ENCODE data around the gene CFAP410.

Gene CFAP410

GRCh38 chr21:44334329-44335030 is 4.7 kb downstream of the CFAP410 start:
- in situ Hi-C loops (cut with HindIII; ENCODE audit: low sequenced_read_pairs), result no loop called here
- no peak for TF ChIP-seq CTCF (IDR thresholded peaks at IDR 0.05; ENCODE audit: low read depth, low read length)
- no peak overlapping the region for H3K4me3 ChIP-seq (ENCODE audit: low read depth, low read length)
- no peak for DNase-seq (ENCODE audit: low read depth, low spot score)

- H3K4me3 ChIP-seq (ENCODE audit: low read depth, low read length), result no peak overlapping the region
- no peak for DNase-seq (ENCODE audit: low read depth, low spot score)
- in situ Hi-C loops (cut with HindIII; ENCODE audit: low sequenced_read_pairs), result no loop called here
- no peak for TF ChIP-seq CTCF (IDR thresholded peaks at IDR 0.05; ENCODE audit: low read depth, low read length)
These were observed 5.5 kb downstream of the CFAP410 start for GRCh38 chr21:44333509-44334328.

- TF ChIP-seq CTCF (IDR thresholded peaks at IDR 0.05; ENCODE audit: low read depth, low read length), result no peak
- DNase-seq (ENCODE audit: low read depth, low spot score), result no peak
- no peak overlapping the region for H3K4me3 ChIP-seq (ENCODE audit: low read depth, low read length)
- in situ Hi-C loops (cut with HindIII; ENCODE audit: low sequenced_read_pairs), result no loop called here
These were observed 6.2 kb downstream of the CFAP410 start for GRCh38 chr21:44332965-44333364.

GRCh38 chr21:44332383-44332782 is 6.8 kb downstream of the CFAP410 start:
- no peak for DNase-seq (ENCODE audit: low read depth, low spot score)
- H3K4me3 ChIP-seq (ENCODE audit: low read depth, low read length), result no peak overlapping the region
- in situ Hi-C loops (cut with HindIII; ENCODE audit: low sequenced_read_pairs), result no loop called here
- no peak for TF ChIP-seq CTCF (IDR thresholded peaks at IDR 0.05; ENCODE audit: low read depth, low read length)

GRCh38 chr21:44331650-44332307 is 7.4 kb downstream of the CFAP410 start:
- in situ Hi-C loops (cut with HindIII; ENCODE audit: low sequenced_read_pairs), result no loop called here
- no peak for DNase-seq (ENCODE audit: low read depth, low spot score)

More at GRCh38 chr21:44331650-44332307, 7.4 kb downstream of the CFAP410 start:
- no peak for TF ChIP-seq CTCF (IDR thresholded peaks at IDR 0.05; ENCODE audit: low read depth, low read length)
- no peak overlapping the region for H3K4me3 ChIP-seq (ENCODE audit: low read depth, low read length)
